ENCODE measurements around the gene TSSK6. TPM values are rescaled to one million over a fixed set of nuclear protein-coding genes. Genes with fewer than 3 reads are reported as not detected.

Gene TSSK6
- total and polyA plus RNA-seq, 11 donors = 0.28 to 1.0 (median 0.54) TPM

GRCh38 chr19:19550972-19551852, 35.9 kb upstream of the TSSK6 start:
- no peak for ATAC-seq
- no peak for DNase-seq
- TF ChIP-seq POLR2A (IDR thresholded peaks at IDR 0.05) = no peak
- TF ChIP-seq, protein P1, sequence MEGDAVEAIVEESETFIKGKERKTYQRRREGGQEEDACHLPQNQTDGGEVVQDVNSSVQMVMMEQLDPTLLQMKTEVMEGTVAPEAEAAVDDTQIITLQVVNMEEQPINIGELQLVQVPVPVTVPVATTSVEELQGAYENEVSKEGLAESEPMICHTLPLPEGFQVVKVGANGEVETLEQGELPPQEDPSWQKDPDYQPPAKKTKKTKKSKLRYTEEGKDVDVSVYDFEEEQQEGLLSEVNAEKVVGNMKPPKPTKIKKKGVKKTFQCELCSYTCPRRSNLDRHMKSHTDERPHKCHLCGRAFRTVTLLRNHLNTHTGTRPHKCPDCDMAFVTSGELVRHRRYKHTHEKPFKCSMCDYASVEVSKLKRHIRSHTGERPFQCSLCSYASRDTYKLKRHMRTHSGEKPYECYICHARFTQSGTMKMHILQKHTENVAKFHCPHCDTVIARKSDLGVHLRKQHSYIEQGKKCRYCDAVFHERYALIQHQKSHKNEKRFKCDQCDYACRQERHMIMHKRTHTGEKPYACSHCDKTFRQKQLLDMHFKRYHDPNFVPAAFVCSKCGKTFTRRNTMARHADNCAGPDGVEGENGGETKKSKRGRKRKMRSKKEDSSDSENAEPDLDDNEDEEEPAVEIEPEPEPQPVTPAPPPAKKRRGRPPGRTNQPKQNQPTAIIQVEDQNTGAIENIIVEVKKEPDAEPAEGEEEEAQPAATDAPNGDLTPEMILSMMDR (IDR thresholded peaks at IDR 0.05) = no peak
- peaks cover 0 to 20% (median 0%) of the 10 kb centered on the region in 9 donors for H3K27me3 ChIP-seq
- H3K9me3 ChIP-seq = no peaks in the 10 kb centered on the region
- WGBS, 4 donors = 74 to 95% (median 80%) methylated on average over 4 to 10 of the region's 10 CpGs
- peaks cover 0 to 31% (median 2%) of the 10 kb centered on the region in 12 donors for H3K4me1 ChIP-seq
- no peak overlapping the region for H3K4me3 ChIP-seq
- H3K36me3 ChIP-seq = no peaks in the 10 kb centered on the region
- intact Hi-C loops (cut with DNase I) = loop anchor here in 1 of 10 donors (5.0 kb wide), 1 partner anchor 91 kb away; the partner anchor contains the start of gene GMIP
- H3K27ac ChIP-seq = no peak overlapping the region

- H3K4me1 ChIP-seq = peaks cover 0 to 32% (median 2%) of the 10 kb centered on the region in 12 donors
- H3K27ac ChIP-seq = no peak overlapping the region
- H3K9me3 ChIP-seq = no peaks in the 10 kb centered on the region
- H3K4me3 ChIP-seq = no peak overlapping the region
- intact Hi-C loops (cut with DNase I) = loop anchor here in 1 of 10 donors (5.0 kb wide), 1 partner anchor 92 kb away; the partner anchor contains the start of gene GMIP
- peaks cover 0 to 27% (median 0%) of the 10 kb centered on the region in 9 donors for H3K27me3 ChIP-seq
- DNase-seq = no peak
- H3K36me3 ChIP-seq = no peaks in the 10 kb centered on the region
- 25 to 49% (median 35%) methylated on average over 6 to 8 of the region's 8 CpGs for WGBS, 4 donors
- TF ChIP-seq, protein P1 (IDR thresholded peaks at IDR 0.05) = no peak
- no peak for ATAC-seq
Measured at GRCh38 chr19:19550485-19550929, 35.2 kb upstream of the TSSK6 start.

- intact Hi-C loops (cut with DNase I) = loop anchor here in 1 of 10 donors (5.0 kb wide), 1 partner anchor 92 kb away; the partner anchor contains the start of gene GMIP
- peaks cover 0 to 28% (median 0%) of the 10 kb centered on the region in 9 donors for H3K27me3 ChIP-seq
- H3K36me3 ChIP-seq = no peaks in the 10 kb centered on the region
- TF ChIP-seq, protein P1 (IDR thresholded peaks at IDR 0.05) = no peak
- no peak for TF ChIP-seq POLR2A (IDR thresholded peaks at IDR 0.05)
- H3K27ac ChIP-seq = no peak overlapping the region
- H3K4me3 ChIP-seq = no peak overlapping the region
- no peak for ATAC-seq
- H3K9me3 ChIP-seq = no peaks in the 10 kb centered on the region
- H3K4me1 ChIP-seq = peaks cover 0 to 32% (median 2%) of the 10 kb centered on the region in 12 donors
- 42 to 54% (median 52%) methylated on average over 16 to 23 of the region's 23 CpGs for WGBS, 4 donors
- no peak for DNase-seq
Measured at GRCh38 chr19:19549804-19550464, 34.6 kb upstream of the TSSK6 start.
